ENCODE results near the gene AQP6.

DNA sequence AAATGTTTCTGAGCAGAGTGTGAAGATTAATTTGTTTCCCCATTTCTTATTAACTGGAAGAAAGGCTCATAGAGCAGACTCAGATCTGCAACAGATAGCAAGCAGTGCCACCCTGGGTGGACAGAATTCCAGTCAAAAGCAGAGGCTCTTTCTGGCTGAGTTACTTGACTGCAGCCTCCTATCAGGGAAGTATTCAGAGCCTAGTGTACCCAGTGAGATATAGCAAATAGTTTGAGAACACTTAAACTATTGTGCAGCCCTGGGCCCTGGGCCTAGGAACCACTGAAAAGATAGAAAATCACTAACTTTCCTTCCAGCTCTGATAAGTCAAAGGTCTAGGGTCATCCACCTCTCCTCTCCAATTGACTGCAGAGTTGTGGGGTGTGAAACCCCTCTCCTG lies 33.4 kb upstream of the AQP6 start:
- TF ChIP-seq, protein P1, sequence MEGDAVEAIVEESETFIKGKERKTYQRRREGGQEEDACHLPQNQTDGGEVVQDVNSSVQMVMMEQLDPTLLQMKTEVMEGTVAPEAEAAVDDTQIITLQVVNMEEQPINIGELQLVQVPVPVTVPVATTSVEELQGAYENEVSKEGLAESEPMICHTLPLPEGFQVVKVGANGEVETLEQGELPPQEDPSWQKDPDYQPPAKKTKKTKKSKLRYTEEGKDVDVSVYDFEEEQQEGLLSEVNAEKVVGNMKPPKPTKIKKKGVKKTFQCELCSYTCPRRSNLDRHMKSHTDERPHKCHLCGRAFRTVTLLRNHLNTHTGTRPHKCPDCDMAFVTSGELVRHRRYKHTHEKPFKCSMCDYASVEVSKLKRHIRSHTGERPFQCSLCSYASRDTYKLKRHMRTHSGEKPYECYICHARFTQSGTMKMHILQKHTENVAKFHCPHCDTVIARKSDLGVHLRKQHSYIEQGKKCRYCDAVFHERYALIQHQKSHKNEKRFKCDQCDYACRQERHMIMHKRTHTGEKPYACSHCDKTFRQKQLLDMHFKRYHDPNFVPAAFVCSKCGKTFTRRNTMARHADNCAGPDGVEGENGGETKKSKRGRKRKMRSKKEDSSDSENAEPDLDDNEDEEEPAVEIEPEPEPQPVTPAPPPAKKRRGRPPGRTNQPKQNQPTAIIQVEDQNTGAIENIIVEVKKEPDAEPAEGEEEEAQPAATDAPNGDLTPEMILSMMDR (IDR thresholded peaks at IDR 0.05; ENCODE audit: low read length) = no peak
- TF ChIP-seq EZH2phosphoT487 (IDR thresholded peaks at IDR 0.05; ENCODE audit: low read length) = no peak
